Gastrocnemius medialis (tissue), 4 donors: ENCODE results near the gene RPS6KC1. TPM values are rescaled to one million over a fixed set of nuclear protein-coding genes. Genes with fewer than 3 reads are reported as not detected.

ENCODE experiments used
- ATAC-seq, 2 donors: fragments of 150-250 bp; one replicate each; pipeline ENCODE4 v1.9.1; 2016
- DNase-seq, 2 donors: peaks; one replicate each; pipeline ENCODE4 v3.0.0-alpha.2; 2019
- H3K27ac ChIP-seq, 4 donors: fragments of 200-600 bp; sonication (generic); 1 replicate in 1 of 4; 2 replicates in 3 of 4; pipeline ENCODE4 v1.5.1; 2016 to 2018; ENCODE audit warnings: mild to moderate bottlenecking in 2 of 4, moderate library complexity in 1 of 4
- H3K27me3 ChIP-seq, 3 donors: fragments of 200-600 bp; sonication (generic) in 2 of 3; 1 replicate in 1 of 3; 2 replicates in 2 of 3; pipeline versions ENCODE4 v1.5.1 to v1.6.0; 2016 to 2019; ENCODE audit warnings: mild to moderate bottlenecking in 1 of 3, moderate library complexity in 1 of 3
- H3K36me3 ChIP-seq, 2 donors: fragments of 200-600 bp; sonication (generic) in 1 of 2; one replicate each; pipeline ENCODE4 v1.5.1; 2017 to 2018
- H3K4me1 ChIP-seq, 2 donors: fragments of 200-600 bp; sonication (generic) in 1 of 2; one replicate each; pipeline ENCODE4 v1.5.1; 2016 to 2017; ENCODE audit warnings: mild to moderate bottlenecking in 2 of 2
- H3K4me3 ChIP-seq, 4 donors: fragments of 200-600 bp; sonication (generic) in 3 of 4; 1 replicate in 1 of 4; 2 replicates in 3 of 4; pipeline ENCODE4 v1.5.1; 2016 to 2019; ENCODE audit warnings: mild to moderate bottlenecking in 2 of 4
- H3K9me3 ChIP-seq, 3 donors: fragments of 200-600 bp; sonication (generic) in 2 of 3; 1 replicate in 1 of 3; 2 replicates in 2 of 3; pipeline ENCODE4 v1.5.1; 2016 to 2019
- CTCF ChIP-seq, 5 experiments: fragments of 450-650 bp in 3 of 5; fragments of 200-600 bp in 2 of 5; sonication (generic) in 2 of 5; IDR thresholded peaks in 4 of 5; conservative IDR thresholded peaks in 1 of 5; 1 replicate in 4 of 5; 2 replicates in 1 of 5; pipeline ENCODE4 v1.5.1; 2016 to 2019; ENCODE audit warnings: antibody characterized with exemption in 5 of 5, mild to moderate bottlenecking in 3 of 5, moderate library complexity in 3 of 5
- POLR2A ChIP-seq, 2 donors: fragments of 450-650 bp; IDR thresholded peaks; one replicate each; pipeline ENCODE4 v1.6.1; 2017; ENCODE audit warnings: antibody characterized with exemption in 2 of 2, mild to moderate bottlenecking in 2 of 2, moderate library complexity in 2 of 2
- in situ Hi-C, 4 donors: fragments of 200-750 bp; cut with MboI; loops; one replicate each; pipeline versions ENCODE4 v1.15.0 to v1.8.0; 2017; ENCODE audit warnings: low sequenced_read_pairs in 4 of 4
- intact Hi-C: fragments of 100-400 bp; cut with DNase I; formaldehyde crosslinking; loops from one replicate; pipeline ENCODE4 v1.15.1; 2023; ENCODE audit warnings: low total_unique reads
- total RNA-seq, 4 donors: library from RNA; depleted of rRNA; stranded (reverse); fragments of >200 nt; gene quantifications; one replicate each; pipeline versions ENCODE4 v1.1.0 to v1.2.3, GENCODE V29; 2016

The RPS6KC1 gene
- total RNA-seq, 4 donors from 2014 or later, result 14.5 to 22.2 (median 16.2) TPM

- no peaks in the 10 kb centered on the region for H3K27me3 ChIP-seq
- TF ChIP-seq POLR2A (IDR thresholded peaks at IDR 0.05) (no peak), CTCF (IDR thresholded peaks at IDR 0.05 in 4 of 5, conservative IDR thresholded peaks at IDR 0.05 in 1 of 5) (no peak)
- no peaks in the 10 kb centered on the region for H3K4me1 ChIP-seq
- no peak overlapping the region for H3K27ac ChIP-seq
- DNase-seq (no peak), ATAC-seq (no peak)
- H3K36me3 ChIP-seq, result no peaks in the 10 kb centered on the region
- H3K9me3 ChIP-seq, result no peaks in the 10 kb centered on the region
- intact Hi-C loops (no loop called here), in situ Hi-C loops (no loop called here)
- no peak overlapping the region for H3K4me3 ChIP-seq
These were observed 19.4 kb downstream of the RPS6KC1 start for GRCh38 chr1:213070406-213070805.

DNA sequence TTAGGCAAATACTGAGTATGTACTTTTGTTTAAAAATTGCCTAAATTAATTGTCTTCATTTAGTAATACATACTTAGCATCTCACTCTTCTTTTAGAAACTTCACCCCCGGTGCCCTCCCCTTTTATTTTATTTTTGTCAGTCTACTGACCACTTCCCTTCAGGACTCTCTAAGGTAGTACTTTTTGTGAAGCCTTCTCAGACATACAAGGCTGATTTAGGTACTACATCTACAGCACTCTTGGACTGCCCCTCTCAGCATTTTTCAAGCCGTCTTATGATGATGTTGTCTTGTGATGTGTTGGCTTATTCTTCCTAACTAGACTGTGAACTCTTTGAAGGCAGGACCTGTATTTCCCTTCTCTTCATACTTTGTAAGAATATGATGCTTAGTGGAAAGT lies 24.7 kb downstream of the RPS6KC1 start:
- in situ Hi-C loops, result no loop called here
- no peaks in the 10 kb centered on the region for H3K4me1 ChIP-seq
- H3K4me3 ChIP-seq, result no peak overlapping the region
- H3K27ac ChIP-seq, result no peak overlapping the region
- intact Hi-C loops, result no loop called here
- ATAC-seq, result no peak
- DNase-seq, result no peak
- no peaks in the 10 kb centered on the region for H3K9me3 ChIP-seq
- H3K36me3 ChIP-seq, result peaks cover 0 to 7% of the 10 kb centered on the region in 2 donors
- TF ChIP-seq POLR2A (IDR thresholded peaks at IDR 0.05) (no peak), CTCF (IDR thresholded peaks at IDR 0.05 in 4 of 5, conservative IDR thresholded peaks at IDR 0.05 in 1 of 5) (no peak)
- H3K27me3 ChIP-seq, result no peaks in the 10 kb centered on the region

- no peak for TF ChIP-seq CTCF (IDR thresholded peaks at IDR 0.05 in 4 of 5, conservative IDR thresholded peaks at IDR 0.05 in 1 of 5)
- TF ChIP-seq POLR2A (IDR thresholded peaks at IDR 0.05), result no peak
- H3K27ac ChIP-seq, result no peak overlapping the region
- no peak for DNase-seq
- intact Hi-C loops (no loop called here), in situ Hi-C loops (no loop called here)
- H3K27me3 ChIP-seq, result no peaks in the 10 kb centered on the region
- no peak for ATAC-seq
- H3K4me3 ChIP-seq, result no peak overlapping the region
- peaks cover 0 to 48% of the 10 kb centered on the region in 2 donors for H3K36me3 ChIP-seq
- no peaks in the 10 kb centered on the region for H3K9me3 ChIP-seq
- H3K4me1 ChIP-seq, result no peaks in the 10 kb centered on the region
These were observed 31.5 kb downstream of the RPS6KC1 start for GRCh38 chr1:213082420-213083111.

DNA sequence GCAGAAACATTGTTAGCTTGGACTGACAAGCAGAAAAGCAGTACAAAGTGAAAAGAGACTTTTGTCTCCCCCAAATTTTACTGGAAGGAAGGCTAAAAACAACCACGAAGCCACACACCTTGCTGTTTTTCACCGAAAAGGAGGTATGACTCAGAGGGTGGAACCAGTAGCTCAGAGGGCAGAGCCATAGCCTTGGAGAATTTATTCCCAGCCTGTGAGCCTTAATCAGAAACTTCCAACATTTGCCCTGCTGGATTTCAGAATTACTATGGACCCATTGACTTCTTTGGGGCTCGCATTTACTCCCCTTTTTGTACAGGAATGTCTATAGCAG lies 32.0 kb downstream of the RPS6KC1 start:
- ATAC-seq (no peak), DNase-seq (no peak)
- in situ Hi-C loops (no loop called here), intact Hi-C loops (no loop called here)
- H3K4me1 ChIP-seq, result no peaks in the 10 kb centered on the region
- H3K27ac ChIP-seq, result no peak overlapping the region
- H3K4me3 ChIP-seq, result no peak overlapping the region
- H3K9me3 ChIP-seq, result no peaks in the 10 kb centered on the region
- H3K36me3 ChIP-seq, result peaks cover 0 to 51% of the 10 kb centered on the region in 2 donors
- TF ChIP-seq POLR2A (IDR thresholded peaks at IDR 0.05) (no peak), CTCF (IDR thresholded peaks at IDR 0.05 in 4 of 5, conservative IDR thresholded peaks at IDR 0.05 in 1 of 5) (no peak)
- H3K27me3 ChIP-seq, result no peaks in the 10 kb centered on the region

DNA sequence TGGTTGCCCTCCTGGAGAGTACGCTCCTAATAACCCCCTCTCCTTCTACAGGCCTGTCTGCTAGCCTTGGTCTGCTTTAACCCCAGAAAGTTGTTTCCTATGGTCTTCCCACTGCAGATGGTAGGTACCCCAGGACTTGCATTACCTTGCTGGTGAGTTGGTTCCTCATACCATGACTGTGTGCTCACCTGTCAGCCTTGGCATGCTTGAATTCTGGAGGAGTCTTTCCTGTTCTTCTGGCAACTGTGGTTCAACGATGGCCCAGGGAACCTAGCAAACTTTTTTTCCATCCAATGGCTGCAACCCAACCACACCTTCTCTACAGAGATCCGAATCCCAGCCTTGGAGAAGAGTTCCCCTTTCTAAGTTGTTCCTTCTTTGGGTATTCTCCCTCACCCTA lies 36.9 kb downstream of the RPS6KC1 start:
- Histone ChIP-seq H3K27me3 (no peaks in the 10 kb centered on the region), H3K27ac (no peak overlapping the region), H3K4me1 (no peaks in the 10 kb centered on the region), H3K36me3 (peaks cover 0 to 32% of the 10 kb centered on the region in 2 donors), H3K9me3 (no peaks in the 10 kb centered on the region), H3K4me3 (no peak overlapping the region)
- no peak for DNase-seq
- in situ Hi-C loops (no loop called here), intact Hi-C loops (no loop called here)
- ATAC-seq, result no peak
- TF ChIP-seq POLR2A (IDR thresholded peaks at IDR 0.05) (no peak), CTCF (IDR thresholded peaks at IDR 0.05 in 4 of 5, conservative IDR thresholded peaks at IDR 0.05 in 1 of 5) (no peak)
